GM12892 (cell line): ENCODE results near the gene COL5A1.

Source experiments
- POLR2A ChIP-seq: IDR thresholded peaks from 2 replicates; pipeline ENCODE4 v1.6.1; 2011; ENCODE audit warnings: low read depth, low read length, control low read depth
- POLR2AphosphoS5 ChIP-seq: IDR thresholded peaks from 2 replicates; pipeline ENCODE4 v1.6.1; 2011; ENCODE audit warnings: low read depth, low read length, control low read depth

GRCh38 chr9:134753191-134753590 lies 111.6 kb downstream of the COL5A1 start:
- no peak for TF ChIP-seq POLR2A
- TF ChIP-seq POLR2AphosphoS5 = no peak
